ENCODE measurements around the gene CTXND1. TPM values are rescaled to one million over a fixed set of nuclear protein-coding genes. Genes with fewer than 3 reads are reported as not detected.
A peak's percentile ranks its signal among the peaks of the same experiment; 100 is the strongest.

Gene CTXND1
- total RNA-seq, 1 experiment from 2014 or later: 0.04 TPM

DNA sequence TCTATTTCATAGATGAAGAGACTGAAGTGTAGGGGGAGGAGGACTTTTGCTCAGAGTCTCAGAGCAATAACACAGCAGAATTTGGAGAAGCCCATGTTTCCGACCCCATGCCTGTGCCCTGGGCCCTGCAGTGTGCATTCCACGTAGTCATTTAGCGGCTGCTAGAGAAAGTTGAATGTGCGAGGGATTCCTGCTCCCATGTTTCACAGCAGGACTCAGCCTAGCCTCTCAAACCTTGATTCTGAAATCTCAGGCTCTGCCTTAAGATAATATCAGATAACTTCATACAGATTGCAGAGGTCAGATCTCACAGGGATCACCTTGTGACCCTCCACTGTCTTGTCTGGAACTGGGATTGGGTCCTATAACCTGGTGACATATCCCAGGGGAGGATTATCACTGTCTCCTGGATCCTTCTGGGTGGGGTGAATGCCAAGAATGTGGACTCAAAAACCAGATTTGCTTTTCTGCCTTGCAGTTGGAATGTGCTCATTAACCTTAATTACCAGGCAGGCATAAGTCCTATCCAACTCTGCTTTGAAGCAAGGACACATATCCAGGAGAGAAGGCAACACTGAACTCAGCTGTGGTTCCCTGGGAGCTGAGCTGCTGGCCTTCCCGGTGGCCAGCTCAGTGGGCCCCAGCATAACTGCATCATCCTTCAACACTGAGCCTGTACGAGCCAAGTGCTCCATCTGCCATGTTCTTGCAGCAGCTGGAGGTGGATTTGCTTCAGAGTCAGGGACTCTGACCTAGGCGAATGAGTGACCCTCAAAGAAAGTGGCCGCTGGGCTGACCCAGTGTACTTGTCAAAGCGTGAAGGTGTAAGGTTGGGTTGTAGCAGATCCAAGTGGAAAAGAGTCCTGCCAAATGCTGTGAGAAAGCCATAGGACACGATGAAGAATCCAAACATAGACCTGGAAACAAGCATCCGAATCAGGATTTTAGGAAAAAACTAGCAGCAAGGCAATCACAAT lies 43.0 kb downstream of the CTXND1 start:
- peaks cover 11% of the 10 kb centered on the region for H3K4me1 Mint-ChIP-seq
- no peak overlapping the region for H3K4me3 Mint-ChIP-seq
- no peak for TF ChIP-seq FOXP1 (CRISPR knock-in tag; IDR thresholded peaks at IDR 0.05; ENCODE audit: borderline replicate concordance)
- no peak for TF ChIP-seq GTF2I (CRISPR knock-in tag; conservative IDR thresholded peaks at IDR 0.05)
- no peak for TF ChIP-seq MXD4 (CRISPR knock-in tag; IDR thresholded peaks at IDR 0.05; ENCODE audit: borderline replicate concordance)
- TF ChIP-seq, protein P1, sequence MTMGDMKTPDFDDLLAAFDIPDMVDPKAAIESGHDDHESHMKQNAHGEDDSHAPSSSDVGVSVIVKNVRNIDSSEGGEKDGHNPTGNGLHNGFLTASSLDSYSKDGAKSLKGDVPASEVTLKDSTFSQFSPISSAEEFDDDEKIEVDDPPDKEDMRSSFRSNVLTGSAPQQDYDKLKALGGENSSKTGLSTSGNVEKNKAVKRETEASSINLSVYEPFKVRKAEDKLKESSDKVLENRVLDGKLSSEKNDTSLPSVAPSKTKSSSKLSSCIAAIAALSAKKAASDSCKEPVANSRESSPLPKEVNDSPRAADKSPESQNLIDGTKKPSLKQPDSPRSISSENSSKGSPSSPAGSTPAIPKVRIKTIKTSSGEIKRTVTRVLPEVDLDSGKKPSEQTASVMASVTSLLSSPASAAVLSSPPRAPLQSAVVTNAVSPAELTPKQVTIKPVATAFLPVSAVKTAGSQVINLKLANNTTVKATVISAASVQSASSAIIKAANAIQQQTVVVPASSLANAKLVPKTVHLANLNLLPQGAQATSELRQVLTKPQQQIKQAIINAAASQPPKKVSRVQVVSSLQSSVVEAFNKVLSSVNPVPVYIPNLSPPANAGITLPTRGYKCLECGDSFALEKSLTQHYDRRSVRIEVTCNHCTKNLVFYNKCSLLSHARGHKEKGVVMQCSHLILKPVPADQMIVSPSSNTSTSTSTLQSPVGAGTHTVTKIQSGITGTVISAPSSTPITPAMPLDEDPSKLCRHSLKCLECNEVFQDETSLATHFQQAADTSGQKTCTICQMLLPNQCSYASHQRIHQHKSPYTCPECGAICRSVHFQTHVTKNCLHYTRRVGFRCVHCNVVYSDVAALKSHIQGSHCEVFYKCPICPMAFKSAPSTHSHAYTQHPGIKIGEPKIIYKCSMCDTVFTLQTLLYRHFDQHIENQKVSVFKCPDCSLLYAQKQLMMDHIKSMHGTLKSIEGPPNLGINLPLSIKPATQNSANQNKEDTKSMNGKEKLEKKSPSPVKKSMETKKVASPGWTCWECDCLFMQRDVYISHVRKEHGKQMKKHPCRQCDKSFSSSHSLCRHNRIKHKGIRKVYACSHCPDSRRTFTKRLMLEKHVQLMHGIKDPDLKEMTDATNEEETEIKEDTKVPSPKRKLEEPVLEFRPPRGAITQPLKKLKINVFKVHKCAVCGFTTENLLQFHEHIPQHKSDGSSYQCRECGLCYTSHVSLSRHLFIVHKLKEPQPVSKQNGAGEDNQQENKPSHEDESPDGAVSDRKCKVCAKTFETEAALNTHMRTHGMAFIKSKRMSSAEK (CRISPR knock-in tag; IDR thresholded peaks at IDR 0.05; ENCODE audit: borderline replicate concordance): no peak
- no peak for TF ChIP-seq TP53 (CRISPR knock-in tag; IDR thresholded peaks at IDR 0.05)
- TF ChIP-seq, protein P2, sequence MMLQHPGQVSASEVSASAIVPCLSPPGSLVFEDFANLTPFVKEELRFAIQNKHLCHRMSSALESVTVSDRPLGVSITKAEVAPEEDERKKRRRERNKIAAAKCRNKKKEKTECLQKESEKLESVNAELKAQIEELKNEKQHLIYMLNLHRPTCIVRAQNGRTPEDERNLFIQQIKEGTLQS (CRISPR knock-in tag; conservative IDR thresholded peaks at IDR 0.05): no peak
- TF ChIP-seq, protein P3, sequence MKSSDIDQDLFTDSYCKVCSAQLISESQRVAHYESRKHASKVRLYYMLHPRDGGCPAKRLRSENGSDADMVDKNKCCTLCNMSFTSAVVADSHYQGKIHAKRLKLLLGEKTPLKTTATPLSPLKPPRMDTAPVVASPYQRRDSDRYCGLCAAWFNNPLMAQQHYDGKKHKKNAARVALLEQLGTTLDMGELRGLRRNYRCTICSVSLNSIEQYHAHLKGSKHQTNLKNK (CRISPR knock-in tag; IDR thresholded peaks at IDR 0.05): no peak
- TF ChIP-seq HMGA2 (CRISPR knock-in tag; IDR thresholded peaks at IDR 0.05): no peak
- TF ChIP-seq CREB1 (CRISPR knock-in tag; IDR thresholded peaks at IDR 0.05): no peak
- no peaks in the 10 kb centered on the region for H3K27me3 Mint-ChIP-seq (ENCODE audit: low read depth)
- no peaks in the 10 kb centered on the region; the same call in 1 of the 2 replicates for H3K36me3 Mint-ChIP-seq
- DNase-seq (ENCODE audit: low spot score) (no peak), ATAC-seq (peak; percentile 28; the same call in 1 of the 2 replicates)
- peaks cover 15% of the 10 kb centered on the region for H3K9me3 Mint-ChIP-seq
- POLR2A ChIA-PET: interaction anchor here (0.6 kb wide), 1 partner anchor 1482 kb away, joined by 3 read pairs; no protein-coding TSS in a partner anchor
- CTCF ChIA-PET: no interaction called here
- H3K27ac Mint-ChIP-seq: no peak overlapping the region

DNA sequence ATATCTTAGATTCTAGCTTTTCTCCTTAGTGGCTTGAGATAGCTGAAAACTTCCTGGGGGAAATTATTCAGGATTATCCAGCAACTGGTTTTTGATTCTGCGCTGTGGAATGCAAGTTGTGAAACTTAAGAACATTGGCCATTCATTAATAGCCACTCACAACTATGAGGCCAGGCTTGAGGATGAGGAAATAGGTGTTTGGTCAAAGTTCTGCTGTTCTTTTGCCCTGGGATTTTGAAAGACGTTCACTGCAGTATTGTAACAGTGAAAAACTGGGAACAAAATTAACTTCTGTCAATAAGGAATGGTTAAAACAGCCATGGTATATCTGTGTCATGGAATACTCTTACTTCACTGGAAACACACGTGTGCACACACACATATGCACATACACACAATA lies 44.1 kb downstream of the CTXND1 start:
- no peak for ATAC-seq
- no peak overlapping the region for H3K4me3 Mint-ChIP-seq
- ChIA-PET POLR2A (no interaction called here), CTCF (interaction anchor here (0.8 to 0.9 kb wide), 2 partner anchors 35 to 102 kb away, joined by 3 to 4 read pairs; no protein-coding TSS in a partner anchor)
- no peaks in the 10 kb centered on the region for H3K36me3 Mint-ChIP-seq
- DNase-seq (ENCODE audit: low spot score): no peak
- no peaks in the 10 kb centered on the region for H3K27me3 Mint-ChIP-seq (ENCODE audit: low read depth)
- H3K4me1 Mint-ChIP-seq: peaks cover 11% of the 10 kb centered on the region
- 0 out of 2 replicates have a peak overlapping the region, but pooled peaks have one; percentile 40 for H3K27ac Mint-ChIP-seq
- H3K9me3 Mint-ChIP-seq: peaks cover 6% of the 10 kb centered on the region
- no peak for TF ChIP-seq ZNF423 (CRISPR knock-in tag; IDR thresholded peaks at IDR 0.05)
- TF ChIP-seq, protein P4, sequence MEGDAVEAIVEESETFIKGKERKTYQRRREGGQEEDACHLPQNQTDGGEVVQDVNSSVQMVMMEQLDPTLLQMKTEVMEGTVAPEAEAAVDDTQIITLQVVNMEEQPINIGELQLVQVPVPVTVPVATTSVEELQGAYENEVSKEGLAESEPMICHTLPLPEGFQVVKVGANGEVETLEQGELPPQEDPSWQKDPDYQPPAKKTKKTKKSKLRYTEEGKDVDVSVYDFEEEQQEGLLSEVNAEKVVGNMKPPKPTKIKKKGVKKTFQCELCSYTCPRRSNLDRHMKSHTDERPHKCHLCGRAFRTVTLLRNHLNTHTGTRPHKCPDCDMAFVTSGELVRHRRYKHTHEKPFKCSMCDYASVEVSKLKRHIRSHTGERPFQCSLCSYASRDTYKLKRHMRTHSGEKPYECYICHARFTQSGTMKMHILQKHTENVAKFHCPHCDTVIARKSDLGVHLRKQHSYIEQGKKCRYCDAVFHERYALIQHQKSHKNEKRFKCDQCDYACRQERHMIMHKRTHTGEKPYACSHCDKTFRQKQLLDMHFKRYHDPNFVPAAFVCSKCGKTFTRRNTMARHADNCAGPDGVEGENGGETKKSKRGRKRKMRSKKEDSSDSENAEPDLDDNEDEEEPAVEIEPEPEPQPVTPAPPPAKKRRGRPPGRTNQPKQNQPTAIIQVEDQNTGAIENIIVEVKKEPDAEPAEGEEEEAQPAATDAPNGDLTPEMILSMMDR (IDR thresholded peaks at IDR 0.05): no peak
- TF ChIP-seq, protein P3 (CRISPR knock-in tag; IDR thresholded peaks at IDR 0.05): no peak
- TF ChIP-seq, protein P2 (CRISPR knock-in tag; conservative IDR thresholded peaks at IDR 0.05): no peak
- TF ChIP-seq, protein P5, sequence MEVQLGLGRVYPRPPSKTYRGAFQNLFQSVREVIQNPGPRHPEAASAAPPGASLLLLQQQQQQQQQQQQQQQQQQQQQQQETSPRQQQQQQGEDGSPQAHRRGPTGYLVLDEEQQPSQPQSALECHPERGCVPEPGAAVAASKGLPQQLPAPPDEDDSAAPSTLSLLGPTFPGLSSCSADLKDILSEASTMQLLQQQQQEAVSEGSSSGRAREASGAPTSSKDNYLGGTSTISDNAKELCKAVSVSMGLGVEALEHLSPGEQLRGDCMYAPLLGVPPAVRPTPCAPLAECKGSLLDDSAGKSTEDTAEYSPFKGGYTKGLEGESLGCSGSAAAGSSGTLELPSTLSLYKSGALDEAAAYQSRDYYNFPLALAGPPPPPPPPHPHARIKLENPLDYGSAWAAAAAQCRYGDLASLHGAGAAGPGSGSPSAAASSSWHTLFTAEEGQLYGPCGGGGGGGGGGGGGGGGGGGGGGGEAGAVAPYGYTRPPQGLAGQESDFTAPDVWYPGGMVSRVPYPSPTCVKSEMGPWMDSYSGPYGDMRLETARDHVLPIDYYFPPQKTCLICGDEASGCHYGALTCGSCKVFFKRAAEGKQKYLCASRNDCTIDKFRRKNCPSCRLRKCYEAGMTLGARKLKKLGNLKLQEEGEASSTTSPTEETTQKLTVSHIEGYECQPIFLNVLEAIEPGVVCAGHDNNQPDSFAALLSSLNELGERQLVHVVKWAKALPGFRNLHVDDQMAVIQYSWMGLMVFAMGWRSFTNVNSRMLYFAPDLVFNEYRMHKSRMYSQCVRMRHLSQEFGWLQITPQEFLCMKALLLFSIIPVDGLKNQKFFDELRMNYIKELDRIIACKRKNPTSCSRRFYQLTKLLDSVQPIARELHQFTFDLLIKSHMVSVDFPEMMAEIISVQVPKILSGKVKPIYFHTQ (CRISPR knock-in tag; IDR thresholded peaks at IDR 0.05): no peak
- TF ChIP-seq, protein P6, sequence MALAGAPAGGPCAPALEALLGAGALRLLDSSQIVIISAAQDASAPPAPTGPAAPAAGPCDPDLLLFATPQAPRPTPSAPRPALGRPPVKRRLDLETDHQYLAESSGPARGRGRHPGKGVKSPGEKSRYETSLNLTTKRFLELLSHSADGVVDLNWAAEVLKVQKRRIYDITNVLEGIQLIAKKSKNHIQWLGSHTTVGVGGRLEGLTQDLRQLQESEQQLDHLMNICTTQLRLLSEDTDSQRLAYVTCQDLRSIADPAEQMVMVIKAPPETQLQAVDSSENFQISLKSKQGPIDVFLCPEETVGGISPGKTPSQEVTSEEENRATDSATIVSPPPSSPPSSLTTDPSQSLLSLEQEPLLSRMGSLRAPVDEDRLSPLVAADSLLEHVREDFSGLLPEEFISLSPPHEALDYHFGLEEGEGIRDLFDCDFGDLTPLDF (CRISPR knock-in tag; IDR thresholded peaks at IDR 0.05): no peak
- TF ChIP-seq, protein P7, sequence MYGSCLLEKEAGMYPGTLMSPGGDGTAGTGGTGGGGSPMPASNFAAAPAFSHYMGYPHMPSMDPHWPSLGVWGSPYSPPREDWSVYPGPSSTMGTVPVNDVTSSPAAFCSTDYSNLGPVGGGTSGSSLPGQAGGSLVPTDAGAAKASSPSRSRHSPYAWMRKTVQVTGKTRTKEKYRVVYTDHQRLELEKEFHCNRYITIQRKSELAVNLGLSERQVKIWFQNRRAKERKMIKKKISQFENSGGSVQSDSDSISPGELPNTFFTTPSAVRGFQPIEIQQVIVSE (CRISPR knock-in tag; IDR thresholded peaks at IDR 0.05; ENCODE audit: borderline replicate concordance): no peak
- TF ChIP-seq, protein P8, sequence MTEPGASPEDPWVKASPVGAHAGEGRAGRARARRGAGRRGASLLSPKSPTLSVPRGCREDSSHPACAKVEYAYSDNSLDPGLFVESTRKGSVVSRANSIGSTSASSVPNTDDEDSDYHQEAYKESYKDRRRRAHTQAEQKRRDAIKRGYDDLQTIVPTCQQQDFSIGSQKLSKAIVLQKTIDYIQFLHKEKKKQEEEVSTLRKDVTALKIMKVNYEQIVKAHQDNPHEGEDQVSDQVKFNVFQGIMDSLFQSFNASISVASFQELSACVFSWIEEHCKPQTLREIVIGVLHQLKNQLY (CRISPR knock-in tag; IDR thresholded peaks at IDR 0.05): no peak
- TF ChIP-seq KAT7 (CRISPR knock-in tag; IDR thresholded peaks at IDR 0.05; ENCODE audit: borderline replicate concordance): no peak
- TF ChIP-seq TEAD1 (CRISPR knock-in tag; IDR thresholded peaks at IDR 0.05): no peak

Measured in WTC11 (cell line).